ENCODE results near the gene CCL7. TPM values are rescaled to one million over a fixed set of nuclear protein-coding genes. Genes with fewer than 3 reads are reported as not detected.

Gene CCL7
- total RNA-seq, 4 donors from 2014 or later = not detected

DNA sequence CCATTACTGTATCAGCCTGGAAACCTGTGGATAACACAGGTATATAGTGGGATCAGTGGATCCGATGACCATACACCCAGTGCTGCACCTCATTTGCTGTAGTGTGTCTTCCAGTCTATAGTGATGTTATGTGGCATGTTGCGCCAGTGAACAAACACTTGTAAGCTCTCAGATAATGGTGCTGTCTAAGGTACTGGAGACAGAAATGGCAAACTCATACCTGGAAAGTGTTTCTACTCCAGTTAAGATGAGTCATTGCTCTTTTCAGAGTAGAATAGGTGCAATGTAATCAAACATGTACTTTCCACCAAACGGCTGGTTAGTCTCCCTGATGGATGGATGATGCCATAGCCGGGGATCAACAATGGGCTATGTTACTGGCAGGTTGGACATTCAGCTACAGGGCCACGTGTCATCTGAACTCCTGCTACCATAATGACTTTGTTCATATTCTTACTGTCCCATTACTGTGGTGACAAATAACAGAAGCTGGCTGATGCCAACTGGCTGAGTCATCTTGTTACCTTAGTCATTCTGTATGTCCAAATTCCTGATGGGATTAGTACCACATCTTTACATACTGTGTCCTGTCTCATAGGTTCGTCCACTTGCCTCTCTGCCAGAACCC lies 21.8 kb downstream of the CCL7 start:
- Histone ChIP-seq H3K9me3 (no peaks in the 10 kb centered on the region), H3K4me3 (no peak overlapping the region), H3K4me1 (no peaks in the 10 kb centered on the region), H3K27me3 (no peaks in the 10 kb centered on the region), H3K36me3 (no peaks in the 10 kb centered on the region), H3K27ac (no peak overlapping the region)
- no peak for DNase-seq
- in situ Hi-C loops (cut with MboI; ENCODE audit: low pct_ligation_motif_present in 1 of 4, low pct_unique_long_range_greater_than_20kb in 1 of 4, low sequenced_read_pairs in 3 of 4) = no loop called here
- intact Hi-C loops (cut with DNase I; ENCODE audit: low total_unique reads) = no loop called here
- 77 to 78% methylated on average over 3 to 6 of the region's 6 CpGs for WGBS, 2 donors (ENCODE audit: low coverage in 1 of 2)
- TF ChIP-seq EP300 (IDR thresholded peaks at IDR 0.05; ENCODE audit: low read depth) (no peak), POLR2A (IDR thresholded peaks at IDR 0.05) (no peak), POLR2AphosphoS5 (IDR thresholded peaks at IDR 0.05) (no peak)
- TF ChIP-seq, protein P1, sequence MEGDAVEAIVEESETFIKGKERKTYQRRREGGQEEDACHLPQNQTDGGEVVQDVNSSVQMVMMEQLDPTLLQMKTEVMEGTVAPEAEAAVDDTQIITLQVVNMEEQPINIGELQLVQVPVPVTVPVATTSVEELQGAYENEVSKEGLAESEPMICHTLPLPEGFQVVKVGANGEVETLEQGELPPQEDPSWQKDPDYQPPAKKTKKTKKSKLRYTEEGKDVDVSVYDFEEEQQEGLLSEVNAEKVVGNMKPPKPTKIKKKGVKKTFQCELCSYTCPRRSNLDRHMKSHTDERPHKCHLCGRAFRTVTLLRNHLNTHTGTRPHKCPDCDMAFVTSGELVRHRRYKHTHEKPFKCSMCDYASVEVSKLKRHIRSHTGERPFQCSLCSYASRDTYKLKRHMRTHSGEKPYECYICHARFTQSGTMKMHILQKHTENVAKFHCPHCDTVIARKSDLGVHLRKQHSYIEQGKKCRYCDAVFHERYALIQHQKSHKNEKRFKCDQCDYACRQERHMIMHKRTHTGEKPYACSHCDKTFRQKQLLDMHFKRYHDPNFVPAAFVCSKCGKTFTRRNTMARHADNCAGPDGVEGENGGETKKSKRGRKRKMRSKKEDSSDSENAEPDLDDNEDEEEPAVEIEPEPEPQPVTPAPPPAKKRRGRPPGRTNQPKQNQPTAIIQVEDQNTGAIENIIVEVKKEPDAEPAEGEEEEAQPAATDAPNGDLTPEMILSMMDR (IDR thresholded peaks at IDR 0.05) = no peak

DNA sequence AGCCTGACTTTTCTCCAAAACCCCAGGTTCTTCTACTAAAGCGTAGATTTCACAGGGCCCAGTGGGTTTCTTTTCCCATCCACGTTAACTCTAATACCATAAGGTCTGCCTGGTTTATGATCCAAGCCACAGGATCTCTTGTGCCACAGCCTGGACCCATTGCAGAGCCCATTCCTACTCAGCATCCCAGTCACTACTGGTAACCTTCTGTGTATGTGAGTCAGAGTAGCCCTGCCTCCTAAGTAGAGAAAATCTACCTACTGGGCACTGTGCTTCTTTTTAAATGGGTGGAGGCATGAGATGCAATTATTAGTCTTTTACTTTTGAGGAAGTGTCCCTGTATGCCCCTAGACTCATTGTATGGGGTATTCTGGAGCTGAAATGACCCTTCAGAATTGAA lies 29.0 kb downstream of the CCL7 start:
- H3K4me3 ChIP-seq = no peak overlapping the region
- H3K9me3 ChIP-seq = no peaks in the 10 kb centered on the region
- no peak overlapping the region for H3K27ac ChIP-seq
- WGBS, 2 donors (ENCODE audit: low coverage in 1 of 2) = 92 to 94% methylated on average over 2 of the region's 2 CpGs
- peaks cover 0 to 11% (median 7%) of the 10 kb centered on the region in 4 donors for H3K4me1 ChIP-seq
- DNase-seq = no peak
- no peaks in the 10 kb centered on the region for H3K27me3 ChIP-seq
- TF ChIP-seq, protein P1 (IDR thresholded peaks at IDR 0.05) = no peak
- TF ChIP-seq POLR2A (IDR thresholded peaks at IDR 0.05) = no peak
- TF ChIP-seq EP300 (IDR thresholded peaks at IDR 0.05; ENCODE audit: low read depth) = no peak
- TF ChIP-seq POLR2AphosphoS5 (IDR thresholded peaks at IDR 0.05) = no peak
- no peaks in the 10 kb centered on the region for H3K36me3 ChIP-seq
- in situ Hi-C loops (cut with MboI; ENCODE audit: low pct_ligation_motif_present in 1 of 4, low pct_unique_long_range_greater_than_20kb in 1 of 4, low sequenced_read_pairs in 3 of 4) = no loop called here
- intact Hi-C loops (cut with DNase I; ENCODE audit: low total_unique reads) = no loop called here

DNA sequence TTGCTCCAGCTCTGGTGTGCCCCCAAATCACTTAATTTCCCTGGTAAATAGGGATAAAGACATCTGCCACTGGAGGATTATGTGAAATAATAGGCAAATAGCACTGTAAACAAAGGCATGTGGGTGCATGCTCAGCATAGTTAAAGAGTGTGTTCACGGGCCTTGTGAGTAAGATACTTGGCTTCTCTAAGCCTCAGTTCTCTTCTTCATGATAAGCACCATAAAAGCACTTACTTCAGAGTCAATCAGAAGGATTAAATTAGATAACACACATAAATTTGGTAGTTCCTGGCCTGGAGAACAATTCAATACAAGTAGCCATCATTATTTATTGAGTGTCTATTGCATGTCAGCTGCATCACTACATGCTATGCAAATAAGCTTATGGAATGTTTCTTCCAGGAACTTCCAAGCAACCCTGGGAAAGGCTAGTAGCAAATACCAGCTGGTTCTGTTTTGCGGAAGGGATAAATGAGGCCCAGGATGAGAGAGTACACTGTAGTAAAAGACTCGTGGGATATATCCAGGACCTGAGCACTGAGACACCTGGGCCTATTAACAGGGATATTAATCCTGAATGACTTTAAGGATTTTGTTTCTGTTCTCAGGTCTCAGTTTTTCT lies 30.0 kb downstream of the CCL7 start:
- DNase-seq = no peak
- Histone ChIP-seq H3K27ac (peak overlapping the region; percentile 16 to 65 (median 34)), H3K9me3 (no peaks in the 10 kb centered on the region), H3K36me3 (no peaks in the 10 kb centered on the region), H3K4me1 (peaks cover 0 to 11% (median 7%) of the 10 kb centered on the region in 4 donors), H3K27me3 (no peaks in the 10 kb centered on the region), H3K4me3 (no peak overlapping the region)
- 56 to 88% methylated on average over 3 of the region's 3 CpGs for WGBS, 2 donors (ENCODE audit: low coverage in 1 of 2)
- TF ChIP-seq POLR2AphosphoS5 (IDR thresholded peaks at IDR 0.05) (no peak), POLR2A (IDR thresholded peaks at IDR 0.05) (no peak), EP300 (IDR thresholded peaks at IDR 0.05; ENCODE audit: low read depth) (no peak)
- TF ChIP-seq, protein P1 (IDR thresholded peaks at IDR 0.05) = no peak
- intact Hi-C loops (cut with DNase I; ENCODE audit: low total_unique reads) = loop anchor here (10.0 kb wide), 1 partner anchor 95 kb away; no protein-coding TSS in a partner anchor
- in situ Hi-C loops (cut with MboI; ENCODE audit: low pct_ligation_motif_present in 1 of 4, low pct_unique_long_range_greater_than_20kb in 1 of 4, low sequenced_read_pairs in 3 of 4) = no loop called here

DNA sequence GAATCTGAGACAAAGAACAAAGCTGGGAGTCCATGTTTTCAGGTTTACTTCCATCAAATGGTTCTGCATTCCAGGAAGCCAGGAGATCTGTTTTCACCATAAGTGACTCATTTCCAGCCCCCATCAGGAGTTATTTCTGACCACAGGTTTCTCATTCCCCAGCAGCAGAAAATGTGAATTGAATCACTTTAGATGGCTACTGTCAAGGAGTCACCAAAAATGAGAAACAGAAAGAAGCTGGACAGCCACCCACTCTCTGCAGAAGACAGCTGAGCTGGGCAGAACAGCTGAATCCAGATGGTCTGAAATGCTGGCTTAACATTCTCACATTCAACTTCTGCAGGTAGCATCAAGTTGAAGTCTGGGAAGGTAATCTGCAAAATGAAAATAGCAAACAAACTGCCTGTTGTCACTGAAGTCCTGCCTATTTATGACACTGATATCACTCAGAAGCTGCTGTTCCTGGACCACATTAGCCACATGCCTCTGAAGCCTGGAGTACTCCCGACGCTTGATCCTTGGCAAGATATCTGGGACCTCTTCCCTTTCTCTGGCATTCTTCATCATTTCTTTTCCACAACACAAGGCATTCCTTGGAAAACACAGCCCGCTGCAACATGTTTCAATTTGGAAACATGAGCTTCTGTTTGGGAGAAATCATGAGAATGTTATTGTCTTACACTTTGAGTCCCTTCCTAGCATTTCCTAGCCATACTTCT lies 30.8 kb downstream of the CCL7 start:
- Histone ChIP-seq H3K36me3 (no peaks in the 10 kb centered on the region), H3K27me3 (no peaks in the 10 kb centered on the region), H3K4me1 (peaks cover 0 to 11% (median 7%) of the 10 kb centered on the region in 4 donors), H3K27ac (peak overlapping the region; percentile 21 to 65 (median 44)), H3K4me3 (no peak overlapping the region), H3K9me3 (no peaks in the 10 kb centered on the region)
- TF ChIP-seq, protein P1 (IDR thresholded peaks at IDR 0.05) = no peak
- TF ChIP-seq POLR2A (IDR thresholded peaks at IDR 0.05) (no peak), EP300 (IDR thresholded peaks at IDR 0.05; ENCODE audit: low read depth) (no peak), POLR2AphosphoS5 (IDR thresholded peaks at IDR 0.05) (peak in 1 of 3 donors; percentile 48)
- WGBS, 2 donors (ENCODE audit: low coverage in 1 of 2) = 78 to 89% methylated on average over 3 of the region's 3 CpGs
- no peak for DNase-seq
- intact Hi-C loops (cut with DNase I; ENCODE audit: low total_unique reads) (loop anchor here (10.0 kb wide), 1 partner anchor 96 kb away; no protein-coding TSS in a partner anchor), in situ Hi-C loops (cut with MboI; ENCODE audit: low pct_ligation_motif_present in 1 of 4, low pct_unique_long_range_greater_than_20kb in 1 of 4, low sequenced_read_pairs in 3 of 4) (no loop called here)

Data from transverse colon (tissue), 4 donors.